Adrenal gland (tissue), 5 donors: ENCODE results near the gene GRM5.

Source experiments
- POLR2A ChIP-seq, 2 donors: fragments of 450-650 bp; IDR thresholded peaks; one replicate each; pipeline ENCODE4 v1.6.1; 2017; ENCODE audit warnings: antibody characterized with exemption in 2 of 2, mild to moderate bottlenecking in 2 of 2, moderate library complexity in 1 of 2
- TF ChIP-seq, protein P1 (sequence below), 6 experiments: fragments of 450-650 bp in 4 of 6; fragments of 200-600 bp in 2 of 6; sonication (generic) in 1 of 6; IDR thresholded peaks; 1 replicate in 5 of 6; 2 replicates in 1 of 6; pipeline versions ENCODE4 v1.5.1 to v1.8.0; 2016 to 2021; ENCODE audit warnings: antibody characterized with exemption in 6 of 6, mild to moderate bottlenecking in 2 of 6, moderate library complexity in 1 of 6
- donor health status: DM: no; HTN: no; CAD: no.

DNA sequence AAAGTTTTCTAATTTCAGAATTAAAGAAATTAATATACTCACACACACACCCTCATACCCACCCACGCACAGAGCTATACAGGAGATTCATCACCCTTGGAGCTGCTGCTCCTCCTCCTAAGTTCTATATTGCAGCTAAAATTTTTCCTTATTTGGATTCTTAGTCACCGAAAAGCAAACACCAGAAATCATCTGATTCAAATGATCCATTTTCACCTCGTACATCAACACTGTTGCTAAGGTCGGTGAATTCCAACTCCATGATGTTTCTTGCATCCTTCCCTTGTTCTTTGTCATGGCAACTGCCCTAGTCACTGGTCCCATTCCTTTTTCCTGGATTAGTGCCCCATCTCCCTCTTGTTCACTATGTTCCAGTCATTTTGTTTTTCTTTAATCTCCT is 286.2 kb downstream of the GRM5 start:
- TF ChIP-seq, protein P1, sequence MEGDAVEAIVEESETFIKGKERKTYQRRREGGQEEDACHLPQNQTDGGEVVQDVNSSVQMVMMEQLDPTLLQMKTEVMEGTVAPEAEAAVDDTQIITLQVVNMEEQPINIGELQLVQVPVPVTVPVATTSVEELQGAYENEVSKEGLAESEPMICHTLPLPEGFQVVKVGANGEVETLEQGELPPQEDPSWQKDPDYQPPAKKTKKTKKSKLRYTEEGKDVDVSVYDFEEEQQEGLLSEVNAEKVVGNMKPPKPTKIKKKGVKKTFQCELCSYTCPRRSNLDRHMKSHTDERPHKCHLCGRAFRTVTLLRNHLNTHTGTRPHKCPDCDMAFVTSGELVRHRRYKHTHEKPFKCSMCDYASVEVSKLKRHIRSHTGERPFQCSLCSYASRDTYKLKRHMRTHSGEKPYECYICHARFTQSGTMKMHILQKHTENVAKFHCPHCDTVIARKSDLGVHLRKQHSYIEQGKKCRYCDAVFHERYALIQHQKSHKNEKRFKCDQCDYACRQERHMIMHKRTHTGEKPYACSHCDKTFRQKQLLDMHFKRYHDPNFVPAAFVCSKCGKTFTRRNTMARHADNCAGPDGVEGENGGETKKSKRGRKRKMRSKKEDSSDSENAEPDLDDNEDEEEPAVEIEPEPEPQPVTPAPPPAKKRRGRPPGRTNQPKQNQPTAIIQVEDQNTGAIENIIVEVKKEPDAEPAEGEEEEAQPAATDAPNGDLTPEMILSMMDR (IDR thresholded peaks at IDR 0.05) = no peak
- no peak for TF ChIP-seq POLR2A (IDR thresholded peaks at IDR 0.05)
